PC-9 (cell line): ENCODE measurements around the gene RGS18. TPM values are rescaled to one million over a fixed set of nuclear protein-coding genes. Genes with fewer than 3 reads are reported as not detected.

ENCODE experiments used
- BruUV-seq: library from RNA; stranded (reverse); fragments of 400-500 nt; replicated peaks from 2 replicates; lab custom pipeline; 2021; lab: Mats Ljungman, UMichigan
- CTCF ChIA-PET: fragments of 300-600 bp; sonication (Branson Sonifier 250); formaldehyde crosslinking; loops from one replicate; lab custom pipeline; 2022; ENCODE audit warnings: antibody characterized with exemption; lab: Charles Lee
- POLR2A ChIA-PET: fragments of 300-600 bp; sonication (Branson Sonifier 250); formaldehyde crosslinking; loops from one replicate; lab custom pipeline; 2022; ENCODE audit warnings: antibody characterized with exemption; ENCODE audit not compliant: unreplicated experiment; lab: Charles Lee
- DNase-seq, 2 experiments: peaks; one replicate each; pipeline versions ENCODE4 v3.0.0 to v3.0.0-alpha.2; 2015 to 2022; ENCODE audit warnings: mixed read lengths in 1 of 2
- H2AFZ ChIP-seq: fragments of 200-600 bp; sonication (generic); 2 replicates; pipeline ENCODE4 v1.8.1; 2017; ENCODE audit warnings: antibody characterized with exemption
- H3F3A ChIP-seq: fragments of 200-600 bp; sonication (generic); 2 replicates; pipeline ENCODE4 v1.8.1; 2017; ENCODE audit warnings: antibody characterized with exemption, mild to moderate bottlenecking, low read depth; ENCODE audit not compliant: insufficient read depth
- H3K27ac ChIP-seq: fragments of 200-600 bp; sonication (generic); 2 replicates; pipeline ENCODE4 v1.6.1; 2016; ENCODE audit warnings: mixed run types
- H3K27me3 ChIP-seq: fragments of 200-600 bp; sonication (generic); 2 replicates; pipeline ENCODE4 v1.6.1; 2016; ENCODE audit warnings: low read depth, mixed run types; ENCODE audit not compliant: insufficient read depth
- H3K36me3 ChIP-seq: fragments of 200-600 bp; sonication (generic); 2 replicates; pipeline ENCODE4 v1.6.1; 2016; ENCODE audit warnings: low read depth, mixed run types
- H3K4me1 ChIP-seq: fragments of 200-600 bp; sonication (generic); replicated peaks from 2 replicates; pipeline ENCODE4 v1.6.1; 2016; ENCODE audit warnings: mixed run types; ENCODE audit not compliant: insufficient read depth
- H3K4me2 ChIP-seq: fragments of 200-600 bp; sonication (generic); 2 replicates; pipeline ENCODE4 v1.6.1; 2017; ENCODE audit warnings: mixed run types
- H3K4me3 ChIP-seq: fragments of 200-600 bp; sonication (generic); 2 replicates; pipeline ENCODE4 v1.6.1; 2016; ENCODE audit warnings: mixed run types
- H3K79me2 ChIP-seq: fragments of 200-600 bp; sonication (generic); 2 replicates; pipeline ENCODE4 v1.6.1; 2017; ENCODE audit warnings: low read depth, mixed run types
- H3K9me2 ChIP-seq: fragments of 200-600 bp; sonication (generic); 2 replicates; pipeline ENCODE4 v1.8.1; 2017; ENCODE audit warnings: mild to moderate bottlenecking; ENCODE audit not compliant: insufficient read depth
- H3K9me3 ChIP-seq: fragments of 200-600 bp; sonication (generic); 2 replicates; pipeline ENCODE4 v1.8.1; 2016; ENCODE audit warnings: low read depth; ENCODE audit not compliant: insufficient read depth
- H4K20me1 ChIP-seq: fragments of 200-600 bp; sonication (generic); 2 replicates; pipeline ENCODE4 v1.8.1; 2017; ENCODE audit not compliant: insufficient read depth
- EZH2 ChIP-seq: fragments of 200-600 bp; sonication (generic); IDR thresholded peaks from 2 replicates; pipeline ENCODE4 v1.8.0; 2017; ENCODE audit warnings: antibody characterized with exemption, low read depth
- intact Hi-C: fragments of 100-400 bp; cut with micrococcal nuclease; formaldehyde crosslinking; loops from one replicate; pipeline ENCODE4 v1.10.0; 2022; ENCODE audit not compliant: unreplicated experiment
- total RNA-seq: library from RNA; stranded (reverse); gene quantifications from 2 replicates; pipeline ENCODE4 v1.2.3, GENCODE V29; 2021
- TF ChIP-seq, protein P1 (sequence below): fragments of 200-600 bp; sonication (generic); conservative IDR thresholded peaks from 2 replicates; pipeline ENCODE4 v1.6.1; 2017; ENCODE audit warnings: mixed run types, antibody characterized with exemption, mild to moderate bottlenecking, moderate library complexity

RGS18 gene
- total RNA-seq, 1 experiment from 2014 or later: not detected

DNA sequence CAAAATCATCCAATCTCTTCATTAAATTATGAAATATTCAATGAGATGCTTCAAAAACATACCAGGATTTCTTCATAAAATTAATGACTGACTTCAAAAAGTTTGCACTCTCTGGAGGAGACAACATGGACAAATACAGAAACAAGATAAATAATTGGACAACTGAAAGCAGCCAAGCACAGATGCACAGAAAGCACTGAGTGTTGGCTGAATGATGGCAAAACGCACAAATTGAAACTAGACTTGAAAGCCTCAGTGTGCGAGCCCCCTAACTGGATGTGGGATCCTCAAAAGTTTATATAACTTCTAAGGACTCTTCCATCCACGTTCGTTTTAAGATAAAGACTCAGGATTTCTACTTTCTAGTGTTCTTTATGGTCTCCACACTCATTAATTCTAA, 27.9 kb downstream of the RGS18 start:
- Histone ChIP-seq H4K20me1 (no peaks in the 10 kb centered on the region), H3K4me1 (no peaks in the 10 kb centered on the region), H3K4me3 (no peak overlapping the region), H3K9me3 (peaks cover 2% of the 10 kb centered on the region; the same call in 1 of the 2 replicates), H3F3A (no peaks in the 10 kb centered on the region), H3K27me3 (no peaks in the 10 kb centered on the region), H2AFZ (0 out of 2 replicates have a peak overlapping the region, but pooled peaks have one; percentile 42), H3K36me3 (no peaks in the 10 kb centered on the region), H3K27ac (no peak overlapping the region), H3K79me2 (no peaks in the 10 kb centered on the region), H3K9me2 (no peaks in the 10 kb centered on the region), H3K4me2 (no peak overlapping the region)
- no peak for TF ChIP-seq EZH2
- BruUV-seq: no TSS peak
- intact Hi-C loops: no loop called here
- ChIA-PET POLR2A (no interaction called here), CTCF (no interaction called here)
- DNase-seq: no peak

DNA sequence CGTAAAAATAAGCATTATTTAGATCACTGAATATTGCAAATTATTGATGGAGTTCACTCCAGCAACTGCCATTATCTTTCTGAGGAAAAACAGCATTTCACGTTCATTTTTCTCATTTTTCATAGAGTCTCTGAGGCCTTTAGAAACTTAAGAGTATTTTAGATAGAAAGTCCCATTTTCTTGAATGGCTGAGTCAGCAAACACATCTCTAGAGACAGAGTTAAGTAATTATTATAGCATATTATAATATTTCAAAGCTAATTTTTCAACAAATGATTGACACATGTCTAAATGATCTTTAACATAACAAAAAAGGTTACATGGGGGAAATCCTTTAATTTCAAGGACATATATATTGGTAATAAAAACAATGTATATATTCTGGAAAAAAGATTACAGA, 31.8 kb downstream of the RGS18 start:
- intact Hi-C loops: no loop called here
- CTCF ChIA-PET: no interaction called here
- BruUV-seq: no TSS peak
- H3F3A ChIP-seq: no peaks in the 10 kb centered on the region
- no peaks in the 10 kb centered on the region for H3K79me2 ChIP-seq
- no peaks in the 10 kb centered on the region for H3K36me3 ChIP-seq
- H3K4me2 ChIP-seq: no peak overlapping the region
- H2AFZ ChIP-seq: no peak overlapping the region
- H3K4me1 ChIP-seq: no peaks in the 10 kb centered on the region
- H4K20me1 ChIP-seq: no peaks in the 10 kb centered on the region
- no peaks in the 10 kb centered on the region for H3K27me3 ChIP-seq
- peaks cover 2% of the 10 kb centered on the region; the same call in 1 of the 2 replicates for H3K9me3 ChIP-seq
- TF ChIP-seq, protein P1, sequence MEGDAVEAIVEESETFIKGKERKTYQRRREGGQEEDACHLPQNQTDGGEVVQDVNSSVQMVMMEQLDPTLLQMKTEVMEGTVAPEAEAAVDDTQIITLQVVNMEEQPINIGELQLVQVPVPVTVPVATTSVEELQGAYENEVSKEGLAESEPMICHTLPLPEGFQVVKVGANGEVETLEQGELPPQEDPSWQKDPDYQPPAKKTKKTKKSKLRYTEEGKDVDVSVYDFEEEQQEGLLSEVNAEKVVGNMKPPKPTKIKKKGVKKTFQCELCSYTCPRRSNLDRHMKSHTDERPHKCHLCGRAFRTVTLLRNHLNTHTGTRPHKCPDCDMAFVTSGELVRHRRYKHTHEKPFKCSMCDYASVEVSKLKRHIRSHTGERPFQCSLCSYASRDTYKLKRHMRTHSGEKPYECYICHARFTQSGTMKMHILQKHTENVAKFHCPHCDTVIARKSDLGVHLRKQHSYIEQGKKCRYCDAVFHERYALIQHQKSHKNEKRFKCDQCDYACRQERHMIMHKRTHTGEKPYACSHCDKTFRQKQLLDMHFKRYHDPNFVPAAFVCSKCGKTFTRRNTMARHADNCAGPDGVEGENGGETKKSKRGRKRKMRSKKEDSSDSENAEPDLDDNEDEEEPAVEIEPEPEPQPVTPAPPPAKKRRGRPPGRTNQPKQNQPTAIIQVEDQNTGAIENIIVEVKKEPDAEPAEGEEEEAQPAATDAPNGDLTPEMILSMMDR: no peak
- POLR2A ChIA-PET: interaction anchor here (0.6 kb wide), 1 partner anchor 16 kb away, joined by 3 read pairs; no protein-coding TSS in a partner anchor
- no peak for DNase-seq
- H3K4me3 ChIP-seq: no peak overlapping the region
- H3K9me2 ChIP-seq: no peaks in the 10 kb centered on the region
- no peak overlapping the region for H3K27ac ChIP-seq

DNA sequence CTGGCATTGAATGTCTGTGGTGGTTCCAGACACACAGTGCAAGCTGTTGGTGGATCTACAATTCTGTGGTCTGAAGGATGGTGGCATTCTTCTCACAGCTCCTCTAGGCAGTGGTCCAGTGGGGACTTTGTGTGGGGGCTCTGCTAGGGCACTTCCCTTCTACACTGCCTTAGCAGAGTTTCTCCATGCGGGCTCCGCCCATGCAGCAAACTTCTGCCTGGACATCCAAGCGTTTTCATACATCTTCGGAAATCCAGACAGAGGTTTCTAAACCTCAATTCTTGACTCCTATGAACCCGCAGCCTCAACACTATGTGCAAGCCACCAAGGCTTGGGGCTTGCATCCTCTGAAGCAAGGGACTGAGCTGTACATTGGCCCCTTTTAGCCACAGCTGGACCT, 43.0 kb downstream of the RGS18 start:
- no TSS peak for BruUV-seq
- Histone ChIP-seq H2AFZ (no peak overlapping the region), H3K4me1 (no peaks in the 10 kb centered on the region), H3K79me2 (no peaks in the 10 kb centered on the region), H3K27me3 (no peaks in the 10 kb centered on the region), H3K36me3 (no peaks in the 10 kb centered on the region), H4K20me1 (no peaks in the 10 kb centered on the region), H3K9me2 (no peaks in the 10 kb centered on the region), H3K27ac (no peak overlapping the region), H3K4me3 (no peak overlapping the region), H3K9me3 (no peaks in the 10 kb centered on the region), H3K4me2 (no peak overlapping the region), H3F3A (no peaks in the 10 kb centered on the region)
- intact Hi-C loops: no loop called here
- CTCF ChIA-PET: no interaction called here
- POLR2A ChIA-PET: no interaction called here
- no peak for DNase-seq
- TF ChIP-seq, protein P1: no peak
- no peak for TF ChIP-seq EZH2

DNA sequence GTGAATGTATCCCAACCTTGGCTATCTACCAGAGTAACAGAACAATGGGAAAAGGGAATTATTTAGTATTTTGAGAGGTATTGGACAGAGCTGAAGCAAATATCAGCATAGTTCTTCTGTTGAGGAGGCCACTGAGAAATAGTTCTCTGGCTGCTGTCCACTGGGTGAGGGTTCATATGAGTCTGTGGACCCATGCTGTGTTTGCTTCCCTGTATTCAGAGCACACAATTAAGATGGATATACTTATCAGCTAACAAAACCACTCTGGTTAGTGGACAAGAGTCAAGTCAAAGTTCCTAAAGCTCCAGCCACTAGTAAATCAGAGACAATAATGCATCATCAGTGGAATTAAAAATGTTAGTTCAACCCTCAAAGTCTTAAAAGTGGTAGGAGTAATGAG, 66.1 kb downstream of the RGS18 start:
- Histone ChIP-seq H2AFZ (no peak overlapping the region), H3K36me3 (no peaks in the 10 kb centered on the region), H3K9me3 (no peaks in the 10 kb centered on the region), H3K4me3 (no peak overlapping the region), H3K9me2 (0 out of 2 replicates have a peak, but pooled peaks cover 3% of the 10 kb centered on the region), H3K27me3 (no peaks in the 10 kb centered on the region), H3K27ac (no peak overlapping the region), H3K4me1 (no peaks in the 10 kb centered on the region), H3K79me2 (no peaks in the 10 kb centered on the region), H4K20me1 (no peaks in the 10 kb centered on the region), H3F3A (no peaks in the 10 kb centered on the region), H3K4me2 (no peak overlapping the region)
- POLR2A ChIA-PET: no interaction called here
- intact Hi-C loops: no loop called here
- no TSS peak for BruUV-seq
- CTCF ChIA-PET: no interaction called here
- DNase-seq: no peak
- TF ChIP-seq EZH2: no peak
- TF ChIP-seq, protein P1: no peak
